GM21515 (cell line): ENCODE data around the gene LRRC4B.
"Not testable (repeated sequence)": the region's sequence is repeated elsewhere in the genome, so short reads cannot be mapped to it uniquely, and the experiment has no call there.

Experiments used
- ATAC-seq: cut with Tn5 transposase; IDR thresholded peaks from one replicate; pipeline ENCODE4 v1.9.1; 2021; ENCODE audit not compliant: unreplicated experiment

The LRRC4B gene, protein sequence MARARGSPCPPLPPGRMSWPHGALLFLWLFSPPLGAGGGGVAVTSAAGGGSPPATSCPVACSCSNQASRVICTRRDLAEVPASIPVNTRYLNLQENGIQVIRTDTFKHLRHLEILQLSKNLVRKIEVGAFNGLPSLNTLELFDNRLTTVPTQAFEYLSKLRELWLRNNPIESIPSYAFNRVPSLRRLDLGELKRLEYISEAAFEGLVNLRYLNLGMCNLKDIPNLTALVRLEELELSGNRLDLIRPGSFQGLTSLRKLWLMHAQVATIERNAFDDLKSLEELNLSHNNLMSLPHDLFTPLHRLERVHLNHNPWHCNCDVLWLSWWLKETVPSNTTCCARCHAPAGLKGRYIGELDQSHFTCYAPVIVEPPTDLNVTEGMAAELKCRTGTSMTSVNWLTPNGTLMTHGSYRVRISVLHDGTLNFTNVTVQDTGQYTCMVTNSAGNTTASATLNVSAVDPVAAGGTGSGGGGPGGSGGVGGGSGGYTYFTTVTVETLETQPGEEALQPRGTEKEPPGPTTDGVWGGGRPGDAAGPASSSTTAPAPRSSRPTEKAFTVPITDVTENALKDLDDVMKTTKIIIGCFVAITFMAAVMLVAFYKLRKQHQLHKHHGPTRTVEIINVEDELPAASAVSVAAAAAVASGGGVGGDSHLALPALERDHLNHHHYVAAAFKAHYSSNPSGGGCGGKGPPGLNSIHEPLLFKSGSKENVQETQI

DNA sequence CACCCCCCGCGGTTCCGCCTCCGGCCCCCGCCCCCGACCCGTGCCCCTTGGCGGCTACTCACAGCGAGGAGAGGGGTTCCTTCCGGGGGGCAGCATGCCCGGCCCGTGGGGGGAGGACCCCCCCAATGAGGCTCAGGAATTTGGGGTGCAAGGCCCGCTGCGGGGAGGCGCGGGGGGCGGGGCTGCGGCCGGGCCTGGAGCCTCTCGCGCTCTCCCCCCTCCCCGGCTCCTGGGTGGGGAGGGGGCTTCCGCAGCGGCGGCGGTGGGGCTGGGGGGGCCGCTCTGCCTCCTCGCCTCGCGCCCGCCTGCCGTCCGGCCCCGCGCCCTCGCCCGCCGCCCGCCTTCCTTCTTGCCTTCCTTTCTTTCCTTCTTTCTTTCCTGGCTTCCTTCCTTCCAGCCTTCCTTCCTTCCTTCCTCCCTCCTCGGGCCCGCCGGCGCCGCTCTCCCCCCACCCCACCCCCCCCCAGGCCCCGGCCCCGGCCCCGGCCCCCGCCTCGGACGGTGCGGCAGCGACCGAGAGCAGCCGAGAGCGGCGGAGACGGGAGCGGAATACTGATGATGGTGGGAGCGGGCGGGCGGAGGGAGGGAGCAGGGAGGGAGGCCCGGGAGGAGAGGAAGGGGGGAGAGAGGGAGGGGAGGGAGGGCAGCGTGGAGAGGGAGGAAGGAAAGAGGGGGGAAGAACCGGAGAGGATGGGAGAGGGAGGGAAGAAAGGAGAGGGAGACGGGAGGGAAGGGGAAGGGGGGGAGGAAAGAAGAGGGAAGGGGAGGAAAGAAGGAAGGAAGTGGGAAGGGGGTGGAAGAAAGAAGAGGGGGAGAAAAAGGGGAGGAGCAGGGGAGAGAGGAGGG lies at the start of gene LRRC4B:
Gene LRRC4B (minus strand): TSS at position 554 of the 846 bp plus-strand sequence. CDS start 19,597 bp downstream, outside the sequence.
- ATAC-seq = no peak

DNA sequence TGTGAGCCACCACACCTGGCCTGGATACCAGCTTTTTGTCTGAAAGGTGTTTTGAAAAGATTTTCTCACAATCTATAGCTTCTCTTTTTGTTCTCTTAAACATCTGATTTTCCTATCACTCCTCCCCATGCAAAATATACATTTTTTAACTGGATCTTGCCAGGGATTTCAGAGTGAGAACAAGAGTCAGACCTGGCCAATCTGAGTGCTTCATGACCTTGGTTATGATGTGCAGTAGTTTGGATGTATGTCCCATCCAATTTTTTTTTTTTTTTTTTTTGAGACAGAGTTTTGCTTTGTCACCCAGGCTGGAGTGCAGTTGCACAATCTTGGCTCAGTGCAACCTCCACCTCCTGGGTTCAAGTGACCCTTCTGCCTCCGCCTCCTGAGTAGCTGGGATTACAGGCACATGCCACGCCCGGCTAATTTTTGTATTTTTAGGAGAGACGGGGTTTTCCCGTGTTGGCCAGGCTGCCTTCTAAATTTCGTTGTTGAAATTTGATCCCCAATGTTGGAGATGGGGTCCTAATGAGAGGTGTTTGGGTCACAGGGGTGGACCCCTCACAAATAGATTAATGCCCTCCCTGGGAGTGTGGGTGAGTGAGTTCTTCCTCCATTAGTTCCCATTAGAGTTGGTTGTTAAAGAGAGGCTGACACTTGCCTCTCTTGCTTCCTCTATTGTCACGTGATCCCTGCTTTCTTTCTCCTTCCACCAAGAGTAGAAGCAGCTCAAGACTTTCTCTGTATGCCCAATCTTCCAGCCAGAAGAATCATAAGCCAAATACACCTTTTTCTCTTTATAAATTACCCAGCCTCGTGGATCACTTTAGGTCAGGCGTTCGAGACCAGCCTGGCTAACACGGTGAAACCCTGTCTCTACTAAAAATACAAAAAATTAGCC lies 44.5 kb upstream of the LRRC4B start:
- ATAC-seq = not testable (repeated sequence)

DNA sequence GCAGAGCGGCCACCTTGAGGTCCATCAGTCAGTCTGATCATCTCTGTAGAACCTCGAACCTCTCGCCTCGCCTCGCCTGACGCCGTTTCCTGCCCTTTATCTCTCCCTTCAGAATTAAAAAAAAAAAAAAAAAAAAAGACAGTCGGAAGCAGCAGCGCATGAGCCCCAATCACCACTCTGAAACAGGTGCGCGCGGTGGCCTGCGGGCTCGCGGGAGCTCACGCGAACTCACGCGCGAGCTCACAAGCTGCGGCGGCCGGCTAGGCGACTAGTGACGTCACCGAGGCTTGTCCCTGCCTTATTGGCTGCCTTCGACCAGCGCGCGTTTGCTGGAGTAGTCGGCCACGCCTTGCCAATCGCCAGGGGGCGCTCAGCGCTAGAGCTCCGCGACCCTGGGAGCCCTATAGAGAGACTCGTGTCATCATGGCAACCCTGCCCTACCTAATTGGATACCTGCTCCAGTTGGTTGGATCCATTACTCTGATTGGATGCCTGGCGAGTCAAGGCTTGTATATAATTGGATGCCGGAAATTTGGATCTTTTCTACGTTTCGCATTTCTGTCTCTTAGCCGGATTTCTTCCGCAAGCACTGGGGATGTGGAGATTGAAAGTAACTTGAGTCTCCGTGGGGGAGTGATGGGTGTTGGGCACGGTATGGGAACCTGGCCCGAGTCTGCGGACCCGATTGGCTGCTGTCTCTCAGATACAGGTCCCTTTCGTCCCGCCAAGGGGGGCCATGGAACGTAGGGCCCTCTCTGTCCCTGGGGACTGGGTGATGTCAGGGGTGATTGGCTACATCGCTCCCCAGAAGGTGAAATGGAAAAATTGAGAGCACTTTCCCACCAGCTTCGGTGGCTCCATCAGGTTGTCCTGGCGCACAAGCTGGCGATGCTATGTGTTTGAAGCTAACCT lies 39.9 kb upstream of the LRRC4B start:
- ATAC-seq = no peak

DNA sequence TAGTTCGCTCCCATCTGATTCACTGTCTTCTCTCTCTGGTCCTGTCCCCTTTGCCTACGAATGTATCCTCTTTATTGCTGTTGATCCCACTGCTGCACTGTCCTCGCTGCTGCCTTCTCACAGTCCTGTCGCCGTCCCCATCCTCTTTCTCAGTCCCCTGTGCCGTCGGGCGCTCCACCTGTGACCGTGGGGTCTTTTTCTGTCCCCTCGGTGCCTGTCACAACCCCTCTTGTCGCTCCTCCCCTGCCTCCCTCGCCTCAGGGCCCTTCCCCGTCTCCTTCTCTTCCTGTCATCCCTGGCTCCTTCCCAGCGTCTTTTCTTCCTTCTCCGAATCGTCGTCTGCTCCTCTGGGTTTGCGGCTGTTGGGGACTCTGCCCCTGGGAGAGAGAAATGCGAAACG lies 39.2 kb upstream of the LRRC4B start:
- ATAC-seq = no peak

DNA sequence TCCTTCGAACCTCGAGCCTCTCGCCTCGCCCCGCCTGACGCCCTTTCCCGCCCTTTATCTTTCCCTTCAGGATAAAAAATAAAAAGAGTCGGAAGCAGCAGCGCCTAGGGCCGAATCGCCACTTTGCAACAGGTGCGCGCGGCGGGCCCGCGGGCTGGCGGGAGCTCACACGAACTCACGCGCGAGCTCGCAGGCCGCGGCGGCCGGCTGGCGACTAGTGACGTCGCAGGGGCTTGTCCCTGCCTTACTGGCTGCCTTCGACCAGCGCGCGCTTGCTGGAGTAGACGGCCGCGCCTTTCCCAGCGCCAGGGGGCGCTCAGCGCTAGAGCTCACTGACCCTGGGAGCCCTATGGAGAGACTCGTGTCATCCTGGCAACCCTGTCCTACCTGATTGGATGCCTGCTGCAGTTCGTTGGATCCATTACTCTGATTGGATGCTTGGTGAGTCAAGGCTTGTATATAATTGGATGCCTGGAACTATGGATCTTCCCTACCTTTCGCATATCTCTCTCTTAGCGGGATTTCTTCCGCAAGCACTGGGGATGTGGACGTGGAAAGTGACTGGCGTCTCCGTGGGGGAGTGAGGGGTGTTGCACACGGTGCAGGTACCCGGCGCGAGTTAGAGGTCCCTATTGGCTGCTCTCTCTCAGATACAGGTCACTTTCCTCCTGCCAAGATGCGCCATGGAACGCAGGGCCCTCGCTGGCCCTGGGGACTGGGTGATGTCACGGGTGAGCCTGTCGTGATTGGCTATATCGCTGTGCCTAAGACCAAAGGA lies 38.0 kb upstream of the LRRC4B start:
- ATAC-seq = not testable (repeated sequence)

DNA sequence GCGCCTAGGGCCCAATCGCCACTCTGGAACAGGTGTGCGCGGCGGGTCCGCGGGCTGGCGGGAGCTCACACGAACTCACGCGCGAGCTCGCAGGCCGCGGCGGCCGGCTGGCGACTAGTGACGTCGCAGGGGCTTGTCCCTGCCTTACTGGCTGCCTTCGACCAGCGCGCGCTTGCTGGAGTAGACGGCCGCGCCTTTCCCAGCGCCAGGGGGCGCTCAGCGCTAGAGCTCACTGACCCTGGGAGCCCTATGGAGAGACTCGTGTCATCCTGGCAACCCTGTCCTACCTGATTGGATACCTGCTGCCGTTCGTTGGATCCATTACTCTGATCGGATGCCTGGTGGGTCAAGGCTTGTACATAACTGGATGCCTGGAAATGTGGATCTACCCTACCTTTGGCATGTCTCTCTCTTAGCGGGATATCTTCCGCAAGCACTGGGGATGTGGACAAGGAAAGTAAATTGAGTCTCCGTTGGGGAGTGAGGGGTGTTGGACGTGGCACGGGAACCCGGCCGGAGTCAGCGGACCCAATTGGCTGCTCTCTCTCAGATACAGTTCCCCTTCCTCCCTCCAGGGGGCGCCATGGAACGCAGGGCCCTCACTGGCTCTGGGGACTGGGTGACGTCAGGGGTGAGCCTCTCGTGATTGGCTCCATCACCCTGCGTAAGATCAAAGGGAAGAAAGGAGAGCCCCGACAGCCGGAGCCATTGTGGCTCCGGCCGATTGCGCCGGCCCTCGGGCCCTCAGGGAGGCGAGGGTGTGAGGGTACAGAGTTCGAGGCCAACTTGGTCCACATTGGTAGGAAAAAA lies 36.2 kb upstream of the LRRC4B start:
- not testable (repeated sequence) for ATAC-seq

DNA sequence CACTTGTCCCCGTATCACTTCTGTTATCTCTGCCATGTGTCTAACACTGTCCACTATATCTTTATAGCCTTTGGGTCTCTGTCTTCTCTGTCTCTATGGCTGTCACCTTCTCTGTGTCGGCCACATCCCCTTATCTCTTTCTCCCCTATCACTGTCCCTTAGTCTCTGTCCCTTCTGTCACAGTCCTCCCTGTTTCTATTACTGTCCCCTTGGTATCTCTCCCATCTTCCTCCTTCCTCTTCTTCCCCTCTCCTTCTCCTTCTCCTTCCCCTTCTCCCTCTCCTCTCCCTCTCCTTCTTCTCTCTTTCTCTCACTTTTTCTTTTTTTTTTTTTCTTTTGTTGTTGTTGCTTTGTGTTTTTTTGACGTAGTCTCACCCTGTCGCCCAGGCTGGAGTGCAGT lies 34.7 kb upstream of the LRRC4B start:
- ATAC-seq = no peak

DNA sequence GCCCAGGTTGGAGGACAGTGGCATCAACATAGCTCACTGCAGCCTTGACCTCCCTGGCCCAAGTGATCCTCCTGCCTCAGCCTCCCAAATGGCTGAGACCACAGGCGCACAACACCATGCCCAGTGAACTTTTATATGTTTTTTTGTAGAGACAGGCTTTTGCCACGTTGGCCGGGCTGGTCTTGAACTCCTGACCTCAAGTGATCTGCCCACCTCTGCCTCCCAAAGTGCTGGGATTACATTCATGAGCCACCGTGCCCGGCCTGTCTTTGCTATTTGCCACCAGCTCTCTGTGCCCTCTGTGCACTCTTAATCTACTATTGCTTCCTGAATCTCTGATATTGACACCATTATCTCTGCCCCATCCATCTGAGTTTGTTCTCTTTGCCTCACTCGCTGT lies 34.3 kb upstream of the LRRC4B start:
- no peak for ATAC-seq

DNA sequence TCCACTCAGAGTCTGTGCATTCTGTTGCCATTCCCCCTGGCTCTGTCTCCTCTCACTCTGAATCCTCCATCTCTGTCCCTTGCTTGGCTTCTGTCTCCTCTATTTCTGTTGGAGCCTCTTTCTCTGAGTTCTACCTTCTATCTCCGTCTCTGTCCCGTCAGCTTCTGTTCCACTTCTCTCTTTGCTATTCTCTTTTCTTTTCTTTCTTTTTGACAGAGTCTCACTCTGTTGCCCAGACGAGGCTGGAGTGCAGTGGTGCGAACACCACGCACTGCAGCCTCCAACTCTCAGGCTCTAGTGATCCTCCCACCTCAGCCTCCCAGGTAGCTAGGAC lies 33.8 kb upstream of the LRRC4B start:
- no peak for ATAC-seq

DNA sequence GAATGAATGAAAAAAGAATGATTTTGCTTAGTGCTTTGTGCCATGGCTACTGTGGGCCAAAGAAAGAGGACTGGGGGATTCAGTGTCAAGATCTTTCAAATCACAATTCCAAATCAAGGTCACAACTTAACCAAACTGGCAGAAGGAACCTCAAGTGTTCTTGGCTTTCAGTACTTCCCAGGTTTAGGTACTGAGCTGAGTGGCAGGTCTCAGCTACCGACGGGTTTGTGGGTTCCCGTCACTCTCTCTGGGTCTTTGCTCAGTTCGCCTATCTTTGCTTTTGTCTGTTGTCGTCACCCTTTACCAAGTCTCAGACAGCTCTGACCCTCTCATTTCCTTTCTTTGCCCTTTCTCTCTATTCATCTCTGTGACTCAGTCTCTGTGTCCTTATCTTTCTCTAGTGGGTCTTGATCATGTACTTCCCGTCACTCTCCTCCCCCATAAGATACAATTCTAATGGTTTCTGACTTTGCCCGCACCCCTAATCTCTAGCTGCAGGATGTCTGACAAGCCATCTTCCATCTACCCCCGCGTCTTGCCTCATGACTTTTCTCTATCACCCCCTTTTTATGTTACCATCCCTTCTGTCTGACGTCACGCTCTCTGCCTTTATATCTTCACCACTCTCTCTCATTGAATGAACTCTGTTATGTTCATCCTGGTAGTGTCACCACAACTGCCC lies 33.3 kb upstream of the LRRC4B start:
- ATAC-seq = no peak

DNA sequence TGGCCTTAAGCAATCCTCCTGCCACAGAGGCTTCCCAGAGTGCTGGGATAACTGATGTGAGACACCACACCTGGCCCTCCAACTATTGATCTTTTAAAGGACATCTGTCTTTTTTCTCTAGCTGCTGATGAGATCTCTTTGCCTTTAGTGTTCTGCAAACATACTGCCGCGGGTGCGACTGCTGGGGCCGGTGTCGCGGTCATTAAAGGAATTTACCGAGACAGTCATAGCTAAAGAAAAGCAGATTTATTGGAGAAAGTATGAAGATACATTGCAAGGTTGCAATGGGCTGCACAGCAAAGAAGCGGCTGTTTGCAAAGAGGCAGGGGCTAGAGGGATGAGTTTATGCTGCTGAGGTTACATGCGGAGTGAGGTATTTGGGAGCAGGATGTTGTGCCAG lies 31.2 kb upstream of the LRRC4B start:
- ATAC-seq = no peak

DNA sequence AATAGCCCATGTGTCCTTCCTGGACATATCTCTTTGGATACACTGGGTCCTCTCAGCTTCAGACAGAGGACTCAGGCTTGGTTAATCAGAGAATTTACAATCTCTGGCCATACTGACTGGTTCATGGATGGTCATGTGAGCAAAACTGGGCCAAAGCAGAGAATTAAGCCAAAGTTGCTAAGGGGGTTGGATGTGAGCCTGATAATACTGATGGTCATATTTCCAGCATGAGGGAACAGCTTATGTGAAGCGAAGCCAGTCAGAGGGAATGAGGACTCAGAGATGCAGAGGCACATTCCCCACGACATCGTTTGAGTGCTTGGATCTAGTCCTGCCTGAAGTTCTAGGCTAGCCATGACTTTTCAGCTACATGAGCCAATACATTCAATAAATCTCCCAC lies 22.0 kb upstream of the LRRC4B start:
- ATAC-seq = no peak

DNA sequence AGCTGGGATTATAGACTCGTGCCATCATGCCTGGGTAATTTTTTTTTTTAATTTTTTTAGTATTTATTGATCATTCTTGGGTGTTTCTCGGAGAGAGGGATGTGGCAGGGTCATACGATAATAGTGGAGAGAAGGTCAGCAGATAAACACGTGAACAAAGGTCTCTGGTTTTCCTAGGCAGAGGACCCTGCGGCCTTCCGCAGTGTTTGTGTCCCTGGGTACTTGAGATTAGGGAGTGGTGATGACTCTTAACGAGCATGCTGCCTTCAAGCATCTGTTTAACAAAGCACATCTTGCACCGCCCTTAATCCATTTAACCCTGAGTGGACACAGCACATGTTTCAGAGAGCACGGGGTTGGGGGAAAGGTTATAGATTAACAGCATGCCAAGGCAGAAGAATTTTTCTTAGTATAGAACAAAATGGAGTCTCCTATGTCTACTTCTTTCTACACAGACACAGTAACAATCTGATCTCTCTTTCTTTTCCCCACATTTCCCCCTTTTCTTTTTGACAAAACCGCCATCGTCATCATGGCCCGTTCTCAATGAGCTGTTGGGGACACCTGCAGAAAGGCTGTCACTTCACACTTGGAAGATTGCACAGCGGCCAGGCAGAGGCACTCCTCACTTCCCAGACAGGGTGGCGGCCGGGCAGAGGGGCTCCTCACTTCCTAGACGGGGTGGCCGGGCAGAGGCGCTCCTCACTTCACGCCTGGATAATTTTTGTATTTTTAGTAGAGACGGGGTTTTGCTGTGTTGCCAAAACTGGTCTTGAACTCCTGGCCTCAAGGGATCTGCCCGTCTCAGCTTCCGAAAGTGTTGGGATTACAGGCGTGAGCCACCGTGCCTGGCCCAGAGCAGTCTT lies 13.8 kb upstream of the LRRC4B start:
- ATAC-seq = not testable (repeated sequence)

DNA sequence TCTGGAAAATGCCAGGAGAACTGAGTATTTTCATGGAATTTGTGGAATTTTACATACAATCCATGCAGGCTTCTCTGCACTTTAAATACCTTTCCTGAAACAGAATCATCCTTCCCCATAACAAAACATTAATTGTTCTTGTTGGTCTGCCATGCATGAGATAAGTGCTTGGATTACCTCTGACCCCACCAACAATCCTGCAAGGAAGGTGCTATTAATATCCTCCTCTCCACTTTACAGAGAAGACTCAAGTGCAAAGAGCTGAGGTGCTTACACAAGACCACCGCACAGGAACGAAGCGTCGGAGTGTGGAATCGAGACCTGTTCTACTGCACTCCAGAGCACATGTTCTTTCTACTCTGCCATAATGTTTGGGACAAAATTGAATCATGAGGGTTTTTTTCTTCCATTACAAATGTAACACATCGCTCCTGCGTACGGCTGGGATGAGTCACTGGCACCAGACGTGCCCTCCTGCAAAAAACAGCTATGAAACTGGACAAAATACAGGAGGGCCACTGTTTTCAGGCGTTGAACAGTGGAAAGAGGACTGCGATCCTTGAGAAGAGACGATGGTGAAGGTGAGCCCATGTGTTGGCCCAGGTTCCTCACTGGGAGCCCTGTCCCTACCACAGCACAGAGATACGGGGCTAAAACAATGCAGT lies 12.9 kb upstream of the LRRC4B start:
- no peak for ATAC-seq

DNA sequence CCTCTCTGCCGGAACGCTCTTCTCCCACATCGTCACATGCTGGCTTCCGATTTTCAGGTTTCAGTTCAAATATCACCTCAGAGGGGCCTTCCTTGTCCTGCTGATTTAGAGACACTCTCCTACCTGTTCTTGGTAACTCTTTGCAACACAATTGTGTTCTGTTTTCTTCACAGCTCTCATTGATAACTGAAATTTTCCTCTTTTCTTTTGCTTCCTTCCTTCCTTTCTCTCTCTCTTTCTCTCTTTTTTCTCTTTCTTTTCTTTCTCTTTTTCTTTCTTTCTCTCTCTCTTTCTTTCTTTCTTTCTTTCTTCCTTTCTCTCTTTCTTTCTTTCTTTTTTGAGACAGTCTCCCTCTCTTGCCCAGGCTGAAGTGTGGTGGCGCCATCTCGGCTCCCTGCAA lies 12.0 kb upstream of the LRRC4B start:
- ATAC-seq = no peak

DNA sequence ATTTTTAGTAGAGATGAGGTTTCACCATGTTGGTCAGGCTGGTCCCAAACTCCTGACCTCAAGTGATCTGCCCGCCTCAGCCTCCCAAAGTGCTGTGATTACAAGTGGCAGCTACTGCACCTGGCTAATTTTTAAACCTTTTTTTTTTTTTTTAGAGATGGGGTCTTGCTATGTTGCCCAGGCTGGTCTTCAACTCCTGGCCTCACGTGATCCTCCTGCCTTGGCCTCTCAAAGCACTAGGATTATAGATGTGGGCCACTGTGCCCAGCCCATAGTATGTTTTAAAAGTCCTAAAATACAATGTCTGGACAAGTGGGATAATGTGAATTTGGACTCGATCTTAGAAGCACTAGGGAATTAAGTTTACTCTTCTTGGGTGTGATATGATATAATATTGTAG lies 8.5 kb upstream of the LRRC4B start:
- not testable (repeated sequence) for ATAC-seq
